ENCODE results near the gene NFATC2IP. TPM values are rescaled to one million over a fixed set of nuclear protein-coding genes. Genes with fewer than 3 reads are reported as not detected.

NFATC2IP gene
- total and polyA plus RNA-seq, 9 of the 15 experiments (the other 6 are each of a cell fraction or from before 2014, with no cell fraction given), result 15.6 to 106 (median 46.9) TPM

DNA sequence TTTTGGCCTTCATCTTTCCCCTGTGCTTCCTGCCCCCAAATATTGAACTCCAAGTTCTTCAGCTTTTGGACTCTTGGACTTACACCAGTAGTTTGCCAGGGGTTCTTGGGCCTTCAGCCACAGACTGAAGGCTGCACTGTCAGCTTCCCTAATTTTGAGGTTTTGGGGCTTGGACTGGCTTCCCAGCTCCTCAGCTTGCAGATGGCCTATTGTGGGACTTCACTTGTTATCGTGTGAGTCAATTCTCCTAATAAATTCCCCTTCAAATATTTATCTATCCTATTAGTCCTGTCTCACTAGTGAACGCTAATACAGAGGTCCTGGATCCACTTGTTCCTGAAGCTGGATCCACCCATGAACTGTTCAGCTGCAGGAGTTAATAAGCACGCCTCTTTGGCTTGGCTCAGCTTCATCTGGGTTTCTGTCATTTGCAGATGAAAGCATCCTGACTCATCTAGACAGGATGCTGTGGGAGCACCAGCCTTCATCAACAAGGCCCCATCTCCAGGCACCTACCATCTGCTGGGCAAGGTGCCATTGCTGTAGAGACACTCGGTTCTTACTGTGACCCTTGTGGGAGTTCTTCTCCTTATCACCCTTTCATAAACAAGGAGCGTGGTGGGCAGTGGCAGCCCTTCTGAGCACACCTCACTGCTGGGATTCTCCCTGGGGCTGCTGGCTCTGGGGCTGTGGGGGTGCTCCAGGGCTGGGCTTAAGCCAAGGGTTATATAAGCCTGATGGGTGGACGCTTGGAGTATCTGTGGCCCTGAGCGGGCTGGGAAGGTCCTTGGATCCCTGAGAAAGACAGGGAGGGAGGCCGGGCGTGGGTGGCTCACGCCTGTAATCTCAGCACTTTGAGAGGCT lies 57.2 kb downstream of the NFATC2IP start (continued):
- no peak for TF ChIP-seq ZBTB11 (CRISPR knock-in tag; IDR thresholded peaks at IDR 0.05)
- TF ChIP-seq ZNF609 (CRISPR knock-in tag; IDR thresholded peaks at IDR 0.05; ENCODE audit: borderline replicate concordance), result no peak
- TF ChIP-seq ZNF830 (CRISPR knock-in tag; IDR thresholded peaks at IDR 0.05), result no peak
- no peak for TF ChIP-seq FUS (optimal IDR thresholded peaks at IDR 0.05; ENCODE audit: low read depth, low read length)
- no peak for TF ChIP-seq ZNF444 (CRISPR knock-in tag; IDR thresholded peaks at IDR 0.05)
- no peak for TF ChIP-seq PML (IDR thresholded peaks at IDR 0.05; ENCODE audit: low read length)
- TF ChIP-seq HNRNPH1 (optimal IDR thresholded peaks at IDR 0.05; ENCODE audit: low read depth, low read length), result no peak
- TF ChIP-seq CBFB (CRISPR knock-in tag; IDR thresholded peaks at IDR 0.05), result no peak
- TF ChIP-seq ELF4 (CRISPR knock-in tag; IDR thresholded peaks at IDR 0.05), result no peak
- no peak for TF ChIP-seq CC2D1A (IDR thresholded peaks at IDR 0.05)
- no peak for TF ChIP-seq ARID2 (IDR thresholded peaks at IDR 0.05)
- TF ChIP-seq NFIX (CRISPR knock-in tag; IDR thresholded peaks at IDR 0.05; ENCODE audit: low read depth), result no peak
- no peak for TF ChIP-seq CEBPB (tag; IDR thresholded peaks at IDR 0.05)
- TF ChIP-seq ZNF707 (CRISPR knock-in tag; conservative IDR thresholded peaks at IDR 0.05), result no peak

All from K562 (cell line).